Kidney (tissue), 14 donors: Measurements from ENCODE around the gene ZCCHC14. TPM values are rescaled to one million over a fixed set of nuclear protein-coding genes. Genes with fewer than 3 reads are reported as not detected.

ENCODE experiments used
- DNase-seq, 5 donors: peaks; one replicate each; pipeline ENCODE4 v3.0.0-alpha.2; 2013 to 2020
- FAIRE-seq: peaks from 2 replicates; lab custom pipeline; 2012; peaks lifted over from hg19 to GRCh38; lab: Jason Lieb, UNC
- H3K27ac ChIP-seq, 2 donors: one replicate each; pipeline ENCODE4 v1.7.0; 2013; ENCODE audit warnings: low read depth in 2 of 2, low read length in 2 of 2, inconsistent platforms in 1 of 2
- H3K27me3 ChIP-seq: one replicate; pipeline ENCODE4 v1.7.1; 2013; ENCODE audit warnings: low read length, inconsistent platforms; ENCODE audit not compliant: control insufficient read depth, insufficient read depth
- H3K36me3 ChIP-seq, 3 donors: one replicate each; pipeline versions ENCODE4 v1.7.0 to v1.7.1; 2013; ENCODE audit warnings: low read length in 3 of 3, control low read depth in 1 of 3, inconsistent platforms in 1 of 3; ENCODE audit not compliant: insufficient read depth in 3 of 3, control insufficient read depth in 2 of 3
- H3K4me1 ChIP-seq, 3 donors: one replicate each; pipeline versions ENCODE4 v1.7.0 to v1.7.1; 2013; ENCODE audit warnings: low read length in 3 of 3, inconsistent platforms in 1 of 3, low read depth in 1 of 3; ENCODE audit not compliant: control insufficient read depth in 2 of 3, insufficient read depth in 2 of 3
- H3K4me3 ChIP-seq, 3 donors: one replicate each; pipeline versions ENCODE4 v1.7.0 to v1.8.1; 2013; ENCODE audit warnings: low read length in 3 of 3, control low read depth in 1 of 3, inconsistent platforms in 1 of 3
- H3K9ac ChIP-seq, 3 donors: one replicate each; pipeline versions ENCODE4 v1.7.0 to v1.7.1; 2013; ENCODE audit warnings: low read length in 3 of 3, control low read depth in 1 of 3, inconsistent platforms in 1 of 3
- H3K9me3 ChIP-seq, 3 donors: one replicate each; pipeline versions ENCODE4 v1.7.0 to v1.7.1; 2013; ENCODE audit warnings: low read length in 3 of 3, control low read depth in 1 of 3, inconsistent platforms in 1 of 3; ENCODE audit not compliant: control insufficient read depth in 2 of 3, insufficient read depth in 1 of 3
- intact Hi-C: fragments of 100-400 bp; cut with DNase I; formaldehyde crosslinking; loops from one replicate; pipeline ENCODE4 v1.11.1; 2022
- polyA plus RNA-seq: library from polyadenylated mRNA; stranded (reverse); fragments of 350-450 nt; fragmentation: Illumina TruSeq; extraction: RNeasy Lipid Tissue Mini Kit (QIAGEN cat#74804); gene quantifications from one replicate; pipeline ENCODE4 v1.2.3, GENCODE V29; 2014; ENCODE audit warnings: low read depth, low replicate concordance; ENCODE audit not compliant: insufficient read depth
- total RNA-seq: library from RNA; stranded (reverse); fragmentation: NEBNext Ultra II Directional; extraction: Animal tissue kit (Norgen Biotek cat#: 25700); gene quantifications from one replicate; pipeline ENCODE4 v1.2.1, GENCODE V29; 2021
- TF ChIP-seq, protein P1 (sequence below): IDR thresholded peaks from 3 replicates; pipeline ENCODE4 v1.5.1; 2012; ENCODE audit warnings: mild to moderate bottlenecking, moderate library complexity, borderline replicate concordance; ENCODE audit not compliant: insufficient read depth; ENCODE audit errors: extremely low read depth
- donor health status: control.
- donor health status: control.
- donor health status: control.
- donor health status: control.
- donor health status: control.
- donor health status: DM: yes; HTN: yes; CAD: no.
- donor health status: Normal renal cell carcinoma (clear cell type).

The ZCCHC14 gene
- total and polyA plus RNA-seq, 2 donors from 2014 or later = 6.4 to 32.8 TPM

GRCh38 chr16:87468550-87468949 lies 24.3 kb downstream of the ZCCHC14 start:
- intact Hi-C loops = no loop called here
- Histone ChIP-seq H3K27ac (no peak overlapping the region), H3K36me3 (peaks cover 0 to 4% (median 0%) of the 10 kb centered on the region in 3 donors), H3K4me3 (no peak overlapping the region), H3K4me1 (peaks cover 2 to 51% (median 45%) of the 10 kb centered on the region in 3 donors), H3K9me3 (no peaks in the 10 kb centered on the region), H3K27me3 (no peaks in the 10 kb centered on the region), H3K9ac (no peak overlapping the region)
- TF ChIP-seq, protein P1, sequence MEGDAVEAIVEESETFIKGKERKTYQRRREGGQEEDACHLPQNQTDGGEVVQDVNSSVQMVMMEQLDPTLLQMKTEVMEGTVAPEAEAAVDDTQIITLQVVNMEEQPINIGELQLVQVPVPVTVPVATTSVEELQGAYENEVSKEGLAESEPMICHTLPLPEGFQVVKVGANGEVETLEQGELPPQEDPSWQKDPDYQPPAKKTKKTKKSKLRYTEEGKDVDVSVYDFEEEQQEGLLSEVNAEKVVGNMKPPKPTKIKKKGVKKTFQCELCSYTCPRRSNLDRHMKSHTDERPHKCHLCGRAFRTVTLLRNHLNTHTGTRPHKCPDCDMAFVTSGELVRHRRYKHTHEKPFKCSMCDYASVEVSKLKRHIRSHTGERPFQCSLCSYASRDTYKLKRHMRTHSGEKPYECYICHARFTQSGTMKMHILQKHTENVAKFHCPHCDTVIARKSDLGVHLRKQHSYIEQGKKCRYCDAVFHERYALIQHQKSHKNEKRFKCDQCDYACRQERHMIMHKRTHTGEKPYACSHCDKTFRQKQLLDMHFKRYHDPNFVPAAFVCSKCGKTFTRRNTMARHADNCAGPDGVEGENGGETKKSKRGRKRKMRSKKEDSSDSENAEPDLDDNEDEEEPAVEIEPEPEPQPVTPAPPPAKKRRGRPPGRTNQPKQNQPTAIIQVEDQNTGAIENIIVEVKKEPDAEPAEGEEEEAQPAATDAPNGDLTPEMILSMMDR = no peak
- FAIRE-seq = no peak
- no peak for DNase-seq

GRCh38 chr16:87466975-87467501 lies 25.8 kb downstream of the ZCCHC14 start:
- Histone ChIP-seq H3K9ac (no peak overlapping the region), H3K9me3 (no peaks in the 10 kb centered on the region), H3K27me3 (no peaks in the 10 kb centered on the region), H3K4me3 (no peak overlapping the region), H3K27ac (peak overlapping the region in 1 of 2 donors; percentile 41), H3K36me3 (peaks cover 0 to 4% (median 0%) of the 10 kb centered on the region in 3 donors), H3K4me1 (peaks cover 2 to 47% (median 41%) of the 10 kb centered on the region in 3 donors)
- intact Hi-C loops = no loop called here
- TF ChIP-seq, protein P1 = no peak
- FAIRE-seq (no peak), DNase-seq (no peak)

GRCh38 chr16:87465879-87466278 lies 26.9 kb downstream of the ZCCHC14 start:
- Histone ChIP-seq H3K9ac (peak overlapping the region in 1 of 3 donors; percentile 78), H3K4me1 (peaks cover 5 to 47% (median 41%) of the 10 kb centered on the region in 3 donors), H3K9me3 (no peaks in the 10 kb centered on the region), H3K27ac (peak overlapping the region; percentile 93 to 99), H3K4me3 (no peak overlapping the region), H3K36me3 (peaks cover 0 to 4% (median 0%) of the 10 kb centered on the region in 3 donors), H3K27me3 (no peaks in the 10 kb centered on the region)
- FAIRE-seq (no peak), DNase-seq (no peak)
- TF ChIP-seq, protein P1 = no peak
- intact Hi-C loops = no loop called here
